OCI-LY3 (cell line): ENCODE measurements around the gene BABAM1.

Experiments
- H2AFZ ChIP-seq: fragments of 200-600, 300-600 bp; shearing (Covaris generic); 2 replicates; pipeline ENCODE4 v1.6.0; 2014; ENCODE audit warnings: antibody characterized with exemption, low read depth, low read length
- H3K27ac ChIP-seq: fragments of 200-600, 300-600 bp; sonication (generic); 2 replicates; pipeline ENCODE4 v1.5.1; 2014; ENCODE audit warnings: mild to moderate bottlenecking, low read length, moderate library complexity, mixed read lengths
- H3K27me3 ChIP-seq: fragments of 200-600, 300-600 bp; sonication (generic); 2 replicates; pipeline ENCODE4 v1.6.1; 2014; ENCODE audit warnings: low read depth, low read length, mixed read lengths
- H3K36me3 ChIP-seq: fragments of 200-600, 300-600 bp; sonication (generic); replicated peaks from 2 replicates; pipeline ENCODE3; 2014; ENCODE audit warnings: low read depth, low read length, mixed read lengths
- H3K4me1 ChIP-seq: fragments of 300-600, 200-600 bp; sonication (generic); 2 replicates; pipeline ENCODE4 v1.6.1; 2014; ENCODE audit warnings: low read length, mixed read lengths
- H3K4me2 ChIP-seq: fragments of 200-600, 300-600 bp; sonication (generic); 2 replicates; pipeline ENCODE4 v1.6.1; 2014; ENCODE audit warnings: low read length, mixed read lengths
- H3K4me3 ChIP-seq: fragments of 300-600, 200-600 bp; sonication (generic); 2 replicates; pipeline ENCODE4 v1.5.1; 2014; ENCODE audit warnings: antibody characterized with exemption, mild to moderate bottlenecking, low read length, moderate library complexity
- H3K79me2 ChIP-seq: fragments of 300-600, 200-600 bp; shearing (Covaris generic); 2 replicates; pipeline ENCODE4 v1.6.1; 2014; ENCODE audit warnings: mild to moderate bottlenecking, low read length, mixed read lengths
- H3K9ac ChIP-seq: fragments of 300-600, 200-600 bp; shearing (Covaris generic); 2 replicates; pipeline ENCODE4 v1.6.0; 2014; ENCODE audit warnings: mild to moderate bottlenecking, low read length, moderate library complexity
- H3K9me3 ChIP-seq: fragments of 200-600, 300-600 bp; shearing (Covaris generic); 2 replicates; pipeline ENCODE4 v1.6.1; 2014; ENCODE audit warnings: low read length, mixed read lengths; ENCODE audit not compliant: insufficient read depth
- H4K20me1 ChIP-seq: fragments of 200-600, 300-600 bp; sonication (generic); 2 replicates; pipeline ENCODE4 v1.6.1; 2016; ENCODE audit warnings: low read length, mixed read lengths; ENCODE audit not compliant: insufficient read depth
- CTCF ChIP-seq: fragments of 200-600, 300-600 bp; sonication (generic); IDR thresholded peaks from 2 replicates; pipeline ENCODE4 v1.5.1; 2014; ENCODE audit warnings: antibody characterized with exemption, low read length, low read depth
- EZH2phosphoT487 ChIP-seq: fragments of 200-600 bp; shearing (Covaris generic); IDR thresholded peaks from 2 replicates; pipeline ENCODE4 v1.6.1; 2018; ENCODE audit warnings: antibody characterized with exemption, mixed run types, low read depth

The BABAM1 gene

GRCh38 chr19:17286752-17287151, 19.5 kb downstream of the BABAM1 start:
- Histone ChIP-seq H3K9me3 (no peaks in the 10 kb centered on the region), H3K36me3 (no peaks in the 10 kb centered on the region), H3K27ac (no peak overlapping the region), H3K4me2 (no peak overlapping the region), H3K9ac (no peak overlapping the region), H2AFZ (no peak overlapping the region), H3K4me1 (peaks cover 5% of the 10 kb centered on the region), H3K4me3 (no peak overlapping the region), H3K27me3 (no peaks in the 10 kb centered on the region), H4K20me1 (no peaks in the 10 kb centered on the region), H3K79me2 (no peaks in the 10 kb centered on the region)
- TF ChIP-seq EZH2phosphoT487 (no peak), CTCF (no peak)

- Histone ChIP-seq H3K9me3 (no peaks in the 10 kb centered on the region), H3K4me1 (peaks cover 5% of the 10 kb centered on the region; the same call in 1 of the 2 replicates), H2AFZ (no peak overlapping the region), H3K27me3 (no peaks in the 10 kb centered on the region), H3K4me2 (no peak overlapping the region), H3K79me2 (no peaks in the 10 kb centered on the region), H3K4me3 (no peak overlapping the region), H3K36me3 (peaks cover 7% of the 10 kb centered on the region), H4K20me1 (no peaks in the 10 kb centered on the region), H3K27ac (no peak overlapping the region), H3K9ac (no peak overlapping the region)
- no peak for TF ChIP-seq CTCF
Measured at GRCh38 chr19:17289489-17289888, 22.2 kb downstream of the BABAM1 start.

GRCh38 chr19:17292301-17293074, 25.2 kb downstream of the BABAM1 start:
- peak overlapping the region; percentile 92 for H3K4me2 ChIP-seq

More at GRCh38 chr19:17292301-17293074, 25.2 kb downstream of the BABAM1 start:
- H3K9ac ChIP-seq = peak overlapping the region; percentile 73
- no peaks in the 10 kb centered on the region for H4K20me1 ChIP-seq
- TF ChIP-seq CTCF = peak; percentile 78
- TF ChIP-seq EZH2phosphoT487 = no peak
- H3K4me3 ChIP-seq = peak overlapping the region; percentile 90
- H3K36me3 ChIP-seq = peaks cover 15% of the 10 kb centered on the region
- no peaks in the 10 kb centered on the region for H3K27me3 ChIP-seq
- no peaks in the 10 kb centered on the region for H3K79me2 ChIP-seq
- peak overlapping the region; percentile 92 for H2AFZ ChIP-seq
- peaks cover 5% of the 10 kb centered on the region; the same call in 1 of the 2 replicates for H3K4me1 ChIP-seq
- no peaks in the 10 kb centered on the region for H3K9me3 ChIP-seq
- H3K27ac ChIP-seq = peak overlapping the region; percentile 43
